ELF-1 (cell line): ENCODE results near the gene IGFBP3.

Experiments used
- DNase-seq: peaks from one replicate; pipeline ENCODE4 v3.0.0-alpha.2; 2016; ENCODE audit warnings: low read depth, low spot score

IGFBP3 gene

GRCh38 chr7:45922810-45923209 lies 1.7 kb upstream of the IGFBP3 start:
- no peak for DNase-seq

DNA sequence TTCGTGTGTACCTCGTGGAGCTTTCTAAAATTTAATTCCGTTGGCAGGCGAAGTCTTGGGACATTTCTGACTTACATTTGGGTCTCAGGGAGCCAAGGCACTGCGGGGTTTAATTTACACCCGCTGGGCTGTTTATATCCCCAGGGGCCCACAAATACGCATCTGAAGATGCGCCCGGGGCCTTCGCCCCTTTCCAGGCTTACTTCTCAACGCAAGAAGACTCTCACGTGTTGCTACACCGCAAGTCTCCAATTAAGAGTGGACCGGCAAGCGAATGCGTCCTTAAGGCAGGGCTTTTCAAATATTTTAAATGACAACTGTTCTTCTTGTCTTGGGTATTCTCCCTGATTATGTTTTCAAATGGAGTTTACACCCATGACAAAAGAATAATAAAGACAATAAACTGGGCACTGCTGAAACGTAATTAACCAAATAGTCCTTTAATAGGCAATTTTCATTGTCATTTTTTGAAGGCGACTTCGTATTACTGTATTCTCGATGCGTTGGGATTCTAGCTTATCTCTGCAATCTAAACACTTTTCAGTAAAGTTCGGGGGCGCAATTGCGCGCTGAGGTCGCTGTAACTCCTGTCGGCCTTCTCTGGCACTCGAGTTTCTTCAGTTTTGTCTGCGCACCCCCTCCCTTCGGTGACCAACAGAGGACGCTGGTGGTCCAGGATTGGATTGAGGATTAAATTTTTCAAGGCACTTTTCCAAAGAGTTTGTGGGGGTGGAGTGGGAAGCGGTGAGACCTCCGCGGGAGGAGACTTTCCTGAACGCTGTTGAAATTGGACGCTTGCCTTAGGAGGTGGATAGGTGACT lies 837 bp upstream of the IGFBP3 start:
- peak; percentile 86 for DNase-seq

DNA sequence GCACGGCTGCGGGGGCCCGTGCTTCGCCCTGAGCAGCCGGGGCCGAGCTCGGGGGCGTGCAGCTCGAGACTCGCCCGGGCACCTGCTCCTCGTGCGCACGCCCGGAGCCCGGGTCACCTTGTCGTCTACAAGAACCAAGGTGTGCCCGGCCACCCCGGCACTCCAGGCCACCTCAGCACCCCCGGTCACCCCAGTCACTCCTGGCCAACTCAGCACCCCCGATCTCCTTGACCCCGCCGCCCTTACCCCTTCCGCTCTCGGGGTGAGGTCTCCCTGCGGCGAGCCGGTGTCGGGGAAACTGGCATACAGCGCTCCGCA lies 268 bp upstream of the IGFBP3 start:
- no peak for DNase-seq

DNA sequence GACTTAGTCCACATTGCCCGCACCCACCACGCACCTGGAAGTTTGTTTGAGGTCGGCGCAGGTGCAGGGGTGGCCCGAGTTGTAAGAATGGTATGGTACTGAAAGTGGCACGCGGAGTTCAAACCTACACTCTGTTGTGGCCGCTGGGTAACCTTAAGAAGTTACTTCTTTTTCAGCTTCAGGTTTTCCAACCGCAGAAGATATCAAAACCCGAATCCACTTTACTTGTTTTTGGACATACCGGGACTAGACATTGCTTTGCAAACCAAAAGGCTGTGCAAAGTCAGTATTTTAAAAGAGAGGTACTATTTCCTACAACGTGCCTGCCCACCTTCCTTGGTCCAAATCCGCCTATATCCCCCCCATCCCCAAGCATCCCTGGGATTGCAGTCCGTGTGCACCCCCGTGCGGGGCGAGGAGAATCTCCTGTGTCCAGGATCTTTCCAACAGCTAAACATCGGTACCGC lies 1.0 kb downstream of the IGFBP3 start:
- no peak for DNase-seq

DNA sequence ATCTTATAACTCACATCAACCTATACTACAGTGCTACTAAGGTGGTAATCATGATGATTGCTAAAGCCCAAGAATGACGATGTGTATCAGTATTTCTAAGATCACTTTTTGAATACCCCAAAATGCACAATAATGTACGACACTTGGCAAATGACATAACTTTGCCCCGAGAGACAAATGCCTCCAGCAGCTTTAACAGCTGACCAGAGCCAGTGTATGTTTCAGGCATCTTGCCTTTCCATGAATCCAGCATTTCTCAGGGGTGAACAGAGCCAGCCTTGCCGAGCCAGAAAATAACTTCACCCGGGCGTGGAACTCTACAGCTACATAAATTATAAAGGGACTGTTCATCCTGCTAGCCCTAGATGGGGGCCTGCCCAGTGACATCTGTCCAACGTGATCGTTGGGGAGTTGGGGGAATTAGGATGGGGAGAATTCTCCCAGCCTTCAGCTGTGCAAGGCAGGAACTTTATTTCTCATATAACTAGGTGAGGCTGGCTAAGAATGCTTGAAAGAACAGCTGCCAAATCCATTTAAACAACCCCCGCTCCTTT lies 1.8 kb downstream of the IGFBP3 start:
- no peak for DNase-seq

DNA sequence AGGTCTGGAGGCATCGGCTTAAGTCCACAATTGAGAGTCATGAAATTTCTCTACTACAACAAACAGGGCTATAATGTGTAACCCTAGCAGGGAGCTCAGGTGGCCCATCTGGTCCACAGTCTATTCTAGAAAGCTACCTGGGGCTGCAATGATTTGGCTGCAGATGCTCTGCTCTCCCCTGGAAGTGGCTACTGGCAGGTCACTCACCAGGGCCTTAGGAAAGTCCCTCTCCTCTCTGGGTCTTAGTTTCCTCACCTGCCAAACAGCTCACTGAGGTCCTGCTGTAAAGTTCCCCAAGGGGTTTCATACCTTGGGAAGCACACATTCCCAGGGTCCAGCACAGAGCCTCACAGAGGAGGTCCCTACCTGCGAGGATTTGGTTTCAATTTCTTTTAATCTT lies 2.5 kb downstream of the IGFBP3 start:
- no peak for DNase-seq

DNA sequence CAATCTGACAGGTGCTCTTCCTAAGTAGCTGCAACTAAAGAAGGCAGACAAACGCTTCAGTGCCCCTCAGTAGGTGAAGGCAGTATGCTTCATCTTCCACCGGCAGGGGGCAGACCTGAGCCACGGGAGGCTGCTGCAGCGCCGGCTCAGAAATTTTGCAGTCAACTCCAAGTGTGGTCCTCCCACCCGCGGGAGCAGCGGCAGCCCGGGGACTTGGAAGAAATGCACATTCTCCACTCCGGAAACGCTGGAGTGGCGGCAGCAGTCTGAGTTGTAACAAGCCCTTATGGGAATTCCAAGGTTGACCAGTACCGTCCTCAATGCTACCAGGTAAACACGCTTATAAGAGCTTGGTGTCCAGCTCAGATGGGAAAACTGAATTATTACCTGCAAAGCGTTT lies 3.4 kb downstream of the IGFBP3 start:
- peak; percentile 79 for DNase-seq

- DNase-seq = no peak
Observed at GRCh38 chr7:45917064-45917463, 4.0 kb downstream of the IGFBP3 start.

DNA sequence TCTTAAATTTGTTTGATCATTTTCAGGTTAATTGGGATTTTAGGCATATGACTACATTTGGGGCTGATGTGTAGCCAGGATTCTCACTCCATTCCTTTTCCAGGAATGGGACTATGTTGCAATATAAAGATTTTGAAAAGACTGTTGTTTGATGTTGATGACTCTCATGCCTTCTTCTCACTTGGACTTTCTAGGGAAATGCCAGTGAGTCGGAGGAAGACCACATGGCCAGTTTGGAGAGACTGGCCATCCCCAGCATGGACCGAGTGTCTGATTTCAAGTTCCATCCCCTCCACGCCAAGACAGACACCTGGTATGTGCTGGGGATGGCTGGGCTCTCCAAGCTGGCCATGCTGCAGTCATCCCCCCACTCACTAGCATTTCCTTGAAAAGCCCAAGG lies 5.5 kb downstream of the IGFBP3 start:
- no peak for DNase-seq

DNA sequence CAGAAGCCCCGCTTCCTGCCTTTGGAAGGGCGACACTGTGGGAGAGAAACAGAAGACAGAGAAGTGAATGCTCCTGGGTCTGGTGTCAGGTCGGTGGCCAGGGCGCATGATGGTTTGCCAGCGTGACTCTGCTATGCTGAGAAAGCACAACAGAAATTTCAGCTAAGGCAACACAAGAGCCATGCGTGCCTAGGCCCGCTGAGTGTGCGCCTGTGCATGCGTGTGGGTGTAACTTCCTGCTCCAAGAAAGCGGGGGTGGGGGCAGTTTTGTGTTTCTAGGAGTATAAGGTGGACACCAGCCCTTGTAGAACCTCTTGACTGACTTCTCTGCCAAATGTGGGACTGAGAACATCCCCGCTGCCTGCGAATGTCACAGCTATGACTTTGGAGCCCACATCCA lies 6.2 kb downstream of the IGFBP3 start:
- no peak for DNase-seq

GRCh38 chr7:45912972-45913371 lies 8.1 kb downstream of the IGFBP3 start:
- DNase-seq = no peak

DNA sequence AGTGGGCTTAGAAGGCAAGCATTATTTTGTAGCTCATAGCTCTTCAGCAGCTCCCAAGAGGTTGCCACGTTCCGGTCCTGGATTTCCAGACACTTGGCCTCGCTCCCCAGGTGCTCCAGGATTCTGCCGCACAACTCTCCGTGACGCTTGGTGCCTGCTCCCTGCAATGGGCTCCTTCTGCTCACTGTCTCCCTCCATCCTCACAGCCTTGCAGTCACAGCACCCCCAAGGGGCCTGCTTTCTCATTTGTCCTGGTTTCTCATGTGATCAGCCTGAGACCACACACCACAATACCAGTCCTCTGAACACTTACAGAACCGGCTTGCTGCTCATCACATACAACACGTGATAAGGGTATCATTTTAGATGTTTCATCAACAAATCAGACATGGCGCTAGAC lies 9.8 kb downstream of the IGFBP3 start:
- no peak for DNase-seq

DNA sequence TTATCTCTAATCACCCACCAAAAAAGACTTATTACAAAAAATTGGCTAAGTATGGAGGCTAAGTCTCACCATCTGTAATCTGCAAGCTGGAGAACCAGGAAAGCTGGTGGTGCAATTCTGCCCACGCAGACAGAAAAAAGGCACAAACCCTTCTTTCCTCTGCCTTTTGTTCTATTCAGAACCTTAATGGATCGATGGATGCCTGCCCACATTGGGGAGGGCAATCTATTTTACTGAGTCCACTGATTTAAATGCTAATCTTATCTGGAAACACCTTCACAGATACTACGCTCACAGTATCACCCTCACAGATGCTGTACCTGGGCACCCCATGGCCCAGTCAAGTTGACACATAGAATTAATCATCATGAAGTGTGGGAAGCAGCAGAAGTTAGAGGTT lies 10.2 kb downstream of the IGFBP3 start:
- no peak for DNase-seq

GRCh38 chr7:45909561-45909960 lies 11.5 kb downstream of the IGFBP3 start:
- DNase-seq = no peak

DNA sequence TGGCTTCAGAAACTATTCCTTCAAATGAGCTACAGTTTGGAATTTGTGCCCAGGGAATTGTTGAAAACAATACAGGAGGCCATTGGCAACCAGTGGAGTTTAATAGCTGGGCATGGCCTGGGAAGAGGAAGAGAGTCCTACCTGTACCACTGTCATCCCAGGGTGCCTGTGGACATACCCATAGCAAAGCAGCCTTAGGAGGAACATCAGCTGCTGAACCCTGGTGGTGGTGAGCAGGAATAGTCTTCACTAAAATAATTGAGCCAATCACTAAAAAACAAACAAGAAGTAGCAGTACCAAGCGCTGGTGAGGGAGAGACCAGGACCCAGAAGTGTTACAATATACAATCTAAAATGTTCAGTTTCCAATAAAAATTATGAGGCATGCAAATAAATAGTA lies 18.3 kb downstream of the IGFBP3 start:
- DNase-seq = no peak

DNA sequence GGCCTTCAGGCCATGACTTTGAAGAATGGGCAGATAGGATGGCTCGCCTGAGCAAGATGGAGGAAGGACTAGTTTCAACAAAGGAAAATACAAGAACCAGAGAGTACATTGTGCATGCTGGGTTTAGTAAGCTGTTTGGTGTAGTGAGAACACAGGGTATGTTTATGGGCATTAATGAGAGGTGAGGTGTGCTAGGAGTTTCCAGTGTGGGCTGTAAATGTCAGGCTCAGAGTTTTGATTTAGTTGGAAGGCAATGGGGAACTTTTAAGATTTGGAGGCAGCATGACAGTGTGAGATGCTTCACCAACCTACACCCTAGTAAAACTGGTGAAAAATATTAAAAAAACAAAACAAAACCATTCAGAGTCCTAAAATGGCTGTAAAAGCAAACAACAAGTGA lies 19.5 kb downstream of the IGFBP3 start:
- no peak for DNase-seq

DNA sequence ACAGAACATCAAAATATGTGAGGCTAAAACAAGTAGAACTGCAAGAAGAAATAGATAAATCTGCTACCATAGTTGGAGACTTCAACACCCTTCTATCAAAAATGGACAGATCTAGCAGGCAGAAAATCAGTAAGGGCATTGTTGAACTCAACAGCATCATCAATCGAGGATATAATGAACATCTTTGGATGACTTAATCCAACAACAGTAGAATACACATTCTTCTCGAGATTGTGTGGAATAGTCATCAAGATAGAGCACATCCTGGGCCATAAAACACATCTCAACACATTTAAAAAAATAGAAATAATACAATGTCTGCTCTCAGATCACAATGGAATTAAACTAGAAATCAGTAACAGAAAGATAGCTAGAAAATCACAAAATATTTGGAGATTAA lies 22.9 kb downstream of the IGFBP3 start:
- DNase-seq = no peak

DNA sequence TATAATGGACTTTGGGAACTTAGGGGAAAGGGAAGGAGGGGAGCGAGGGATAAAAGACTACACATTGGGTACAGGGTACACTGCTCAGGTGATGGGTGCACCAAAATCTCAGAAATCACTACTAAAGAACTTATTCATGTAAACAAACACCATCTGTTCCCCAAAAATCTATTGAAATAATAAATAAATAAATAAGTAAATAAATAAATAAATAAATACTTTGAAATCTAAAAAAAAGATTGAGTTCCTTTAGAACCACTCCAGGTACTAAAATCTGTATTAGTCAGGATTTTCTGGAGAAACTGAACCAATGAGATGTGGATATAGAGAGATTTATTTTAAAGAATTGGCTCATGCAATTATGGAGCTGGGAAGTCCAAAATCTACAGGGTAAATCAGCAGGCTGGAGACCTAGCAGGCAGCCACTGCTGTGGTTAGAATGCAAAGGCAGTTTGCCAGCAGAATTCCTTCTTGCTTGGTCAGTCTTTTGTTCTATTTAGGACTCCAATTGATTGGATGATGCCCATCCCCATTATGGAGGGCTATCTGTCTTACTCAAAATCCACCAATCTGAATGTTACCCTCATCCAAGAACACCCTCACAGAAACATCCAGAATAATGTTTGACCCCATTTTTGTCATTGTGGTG lies 23.9 kb downstream of the IGFBP3 start:
- DNase-seq = no peak

DNA sequence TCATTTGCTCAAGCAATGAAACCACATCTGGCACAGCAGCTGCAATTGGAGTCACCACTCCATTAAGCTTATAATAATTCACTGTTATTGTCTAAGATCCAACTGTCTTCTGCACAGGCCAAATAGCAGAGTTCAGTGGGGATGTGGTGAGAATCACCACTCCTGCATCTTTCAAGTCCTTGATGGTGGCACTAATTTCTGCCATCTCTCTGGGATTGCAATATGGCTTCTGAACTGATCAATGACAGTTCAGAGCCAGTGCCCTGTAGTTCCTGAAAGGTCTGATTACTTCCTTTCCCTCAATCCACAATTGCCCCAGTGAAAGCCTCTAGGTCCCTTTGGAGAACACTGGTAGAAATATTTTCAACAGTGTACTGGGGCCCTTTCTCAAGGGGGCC lies 26.4 kb downstream of the IGFBP3 start:
- DNase-seq = no peak

GRCh38 chr7:45893996-45894664 lies 26.9 kb downstream of the IGFBP3 start:
- no peak for DNase-seq

GRCh38 chr7:45893374-45893995 lies 27.6 kb downstream of the IGFBP3 start:
- DNase-seq = no peak

- DNase-seq = no peak
Observed at GRCh38 chr7:45892407-45893035, 28.6 kb downstream of the IGFBP3 start.
